Fibroblast of villous mesenchyme (primary cell): ENCODE data around the gene CRIP3. TPM values are rescaled to one million over a fixed set of nuclear protein-coding genes. Genes with fewer than 3 reads are reported as not detected.
"Not testable (repeated sequence)": the region's sequence is repeated elsewhere in the genome, so short reads cannot be mapped to it uniquely, and the experiment has no call there.

Source experiments
- DNase-seq: peaks from one replicate; pipeline ENCODE4 v3.0.0-alpha.2; 2010; ENCODE audit warnings: low read depth
- H3K4me3 ChIP-seq: 2 replicates; pipeline ENCODE4 v1.5.1; 2011; ENCODE audit warnings: low read depth, mild to moderate bottlenecking, low read length
- total RNA-seq: library from RNA; depleted of rRNA; stranded (reverse); fragments of >200 nt; gene quantifications from 2 replicates; pipeline ENCODE4 v1.2.3, GENCODE V29; 2012
- TF ChIP-seq, protein P1 (sequence below): IDR thresholded peaks from 2 replicates; pipeline ENCODE4 v1.5.1; 2012; ENCODE audit warnings: low read depth, mild to moderate bottlenecking, low read length; ENCODE audit not compliant: insufficient read depth

The CRIP3 gene
- total RNA-seq, 1 donor = not detected

DNA sequence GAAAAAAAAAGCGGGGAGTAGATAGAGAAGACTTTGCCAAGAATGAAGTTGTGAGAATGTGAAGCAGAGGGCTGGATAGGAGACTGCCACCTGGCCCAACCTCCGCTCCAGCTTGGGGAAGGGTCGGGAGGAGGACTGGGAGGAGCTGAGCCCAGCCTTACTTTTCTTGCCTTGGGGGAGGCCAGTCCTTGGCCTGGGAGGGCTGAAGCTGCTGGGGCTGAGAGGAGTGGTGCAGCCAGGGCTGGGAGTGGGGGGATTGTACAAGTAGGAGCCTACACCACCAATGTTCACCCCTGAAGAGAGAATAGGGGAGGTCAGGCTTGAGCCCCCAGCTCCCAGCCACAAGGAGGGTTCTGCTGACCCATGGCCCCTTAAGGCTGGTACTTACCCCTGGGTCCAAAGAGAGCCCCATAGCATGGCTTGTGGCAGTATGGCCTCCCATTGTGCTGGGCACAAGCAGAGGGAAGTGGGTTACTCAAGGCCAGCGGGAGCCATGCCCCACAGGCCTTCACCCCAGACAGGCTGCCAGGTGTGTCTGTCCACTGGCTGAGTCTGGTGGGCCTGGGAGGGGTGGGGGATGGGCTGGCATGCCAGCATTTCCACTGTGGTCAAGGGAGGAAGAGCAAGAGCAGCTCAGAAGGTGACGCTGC is 1.1 kb downstream of the CRIP3 start:
- TF ChIP-seq, protein P1, sequence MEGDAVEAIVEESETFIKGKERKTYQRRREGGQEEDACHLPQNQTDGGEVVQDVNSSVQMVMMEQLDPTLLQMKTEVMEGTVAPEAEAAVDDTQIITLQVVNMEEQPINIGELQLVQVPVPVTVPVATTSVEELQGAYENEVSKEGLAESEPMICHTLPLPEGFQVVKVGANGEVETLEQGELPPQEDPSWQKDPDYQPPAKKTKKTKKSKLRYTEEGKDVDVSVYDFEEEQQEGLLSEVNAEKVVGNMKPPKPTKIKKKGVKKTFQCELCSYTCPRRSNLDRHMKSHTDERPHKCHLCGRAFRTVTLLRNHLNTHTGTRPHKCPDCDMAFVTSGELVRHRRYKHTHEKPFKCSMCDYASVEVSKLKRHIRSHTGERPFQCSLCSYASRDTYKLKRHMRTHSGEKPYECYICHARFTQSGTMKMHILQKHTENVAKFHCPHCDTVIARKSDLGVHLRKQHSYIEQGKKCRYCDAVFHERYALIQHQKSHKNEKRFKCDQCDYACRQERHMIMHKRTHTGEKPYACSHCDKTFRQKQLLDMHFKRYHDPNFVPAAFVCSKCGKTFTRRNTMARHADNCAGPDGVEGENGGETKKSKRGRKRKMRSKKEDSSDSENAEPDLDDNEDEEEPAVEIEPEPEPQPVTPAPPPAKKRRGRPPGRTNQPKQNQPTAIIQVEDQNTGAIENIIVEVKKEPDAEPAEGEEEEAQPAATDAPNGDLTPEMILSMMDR = no peak
- DNase-seq = no peak
- H3K4me3 ChIP-seq = no peak overlapping the region

DNA sequence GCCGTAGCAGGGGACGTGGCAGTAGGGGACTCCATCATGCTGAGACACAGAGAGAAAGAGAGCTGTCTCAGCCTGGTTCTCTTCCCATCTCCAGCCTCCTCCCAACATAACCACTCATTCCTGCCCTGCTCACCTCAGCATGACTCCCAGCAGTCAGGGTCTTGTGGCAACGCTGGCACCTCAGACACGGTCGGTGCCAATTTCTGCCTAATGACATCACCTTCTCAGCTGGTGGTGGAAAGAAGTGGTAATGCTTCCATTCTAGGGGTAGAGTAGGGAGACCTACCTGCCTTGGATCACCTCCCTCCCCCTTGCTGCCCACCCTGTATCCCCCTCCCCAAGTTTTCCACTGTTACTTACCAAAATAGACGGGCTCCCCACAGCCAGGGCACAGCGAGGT is 2.5 kb downstream of the CRIP3 start:
- TF ChIP-seq, protein P1 = no peak
- no peak for DNase-seq
- no peak overlapping the region for H3K4me3 ChIP-seq

DNA sequence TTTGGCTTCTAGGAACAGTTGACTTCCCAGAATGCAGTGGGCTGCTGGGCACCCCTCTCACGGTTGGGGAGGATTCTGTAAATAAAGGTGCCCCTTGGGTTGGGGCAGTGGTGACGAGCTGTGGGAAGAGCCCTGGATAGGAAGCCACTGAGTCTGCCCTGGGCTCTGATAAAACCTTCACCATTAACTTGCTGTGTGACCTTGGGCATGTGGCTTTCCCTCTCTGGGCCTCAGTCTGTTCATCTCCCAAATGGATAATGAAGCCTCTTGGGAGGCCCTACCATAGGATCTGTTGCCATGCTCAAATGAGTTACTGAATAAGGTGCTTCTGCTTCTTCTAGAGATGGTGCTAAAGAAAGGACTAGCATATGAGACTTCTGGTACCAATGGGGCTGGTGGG is 3.7 kb downstream of the CRIP3 start:
- DNase-seq = no peak
- no peak overlapping the region for H3K4me3 ChIP-seq
- TF ChIP-seq, protein P1 = no peak

DNA sequence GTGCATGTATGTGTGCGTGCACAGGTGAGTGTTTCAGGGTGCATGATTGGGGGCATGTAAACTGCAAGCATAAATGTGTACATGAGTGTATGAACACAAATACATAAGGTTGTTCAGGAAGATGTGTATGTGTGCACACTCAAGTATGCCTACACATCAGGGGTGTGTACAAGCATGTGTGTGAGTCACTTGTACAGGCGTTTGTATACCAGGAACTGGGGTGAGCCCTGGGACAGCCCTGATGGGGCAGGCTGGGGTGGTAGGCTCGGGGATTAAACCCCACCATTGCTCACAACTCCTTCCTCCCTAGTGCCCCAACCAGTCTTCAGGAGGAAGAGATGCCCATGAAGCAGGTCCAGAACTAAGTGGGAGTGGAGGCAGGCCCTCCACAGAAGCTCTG is 4.3 kb downstream of the CRIP3 start:
- H3K4me3 ChIP-seq = no peak overlapping the region
- TF ChIP-seq, protein P1 = no peak
- DNase-seq = no peak

DNA sequence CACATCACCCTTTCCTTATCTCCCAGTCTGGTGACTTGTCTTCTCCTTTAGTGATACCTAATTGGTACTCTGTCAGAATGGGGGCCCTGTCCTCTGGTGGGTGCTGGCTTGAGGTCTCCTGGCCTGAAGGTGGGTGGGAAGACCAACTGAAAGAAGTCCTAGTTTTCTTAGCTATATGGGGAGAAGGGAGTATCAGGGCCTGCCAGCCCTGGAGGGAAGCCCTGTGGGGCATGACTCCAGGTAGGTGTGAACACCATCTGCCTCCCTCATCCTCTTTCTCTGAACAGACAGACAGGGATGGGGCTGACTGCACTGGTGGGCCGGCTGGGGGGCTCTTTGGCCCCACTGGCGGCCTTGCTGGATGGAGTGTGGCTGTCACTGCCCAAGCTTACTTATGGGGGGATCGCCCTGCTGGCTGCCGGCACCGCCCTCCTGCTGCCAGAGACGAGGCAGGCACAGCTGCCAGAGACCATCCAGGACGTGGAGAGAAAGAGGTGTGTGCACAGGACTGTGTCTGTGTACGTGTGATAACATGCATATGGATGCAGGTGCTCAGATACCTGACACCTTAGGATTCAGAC is 4.8 kb downstream of the CRIP3 start:
- H3K4me3 ChIP-seq = no peak overlapping the region
- TF ChIP-seq, protein P1 = no peak
- no peak for DNase-seq

DNA sequence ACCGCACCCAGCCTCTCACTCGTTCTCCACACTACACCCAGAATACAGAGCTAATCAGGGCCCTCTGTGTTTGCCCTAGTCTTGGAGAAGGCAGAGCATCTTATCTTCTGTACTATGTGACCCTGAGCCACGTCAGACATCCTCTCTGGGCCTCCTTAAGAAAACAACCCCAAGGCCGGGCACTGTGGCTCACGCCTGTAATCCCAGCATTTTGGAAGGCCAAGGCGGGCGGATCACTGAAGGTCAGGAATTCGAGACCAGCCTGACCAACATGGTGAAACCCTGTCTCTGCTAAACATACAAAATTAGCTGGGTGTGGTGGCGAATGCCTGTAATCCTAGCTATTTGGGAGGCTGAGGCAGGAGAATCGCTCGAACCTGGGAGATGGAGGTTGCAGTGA is 5.6 kb downstream of the CRIP3 start:
- H3K4me3 ChIP-seq, DNase-seq: not testable (repeated sequence)

DNA sequence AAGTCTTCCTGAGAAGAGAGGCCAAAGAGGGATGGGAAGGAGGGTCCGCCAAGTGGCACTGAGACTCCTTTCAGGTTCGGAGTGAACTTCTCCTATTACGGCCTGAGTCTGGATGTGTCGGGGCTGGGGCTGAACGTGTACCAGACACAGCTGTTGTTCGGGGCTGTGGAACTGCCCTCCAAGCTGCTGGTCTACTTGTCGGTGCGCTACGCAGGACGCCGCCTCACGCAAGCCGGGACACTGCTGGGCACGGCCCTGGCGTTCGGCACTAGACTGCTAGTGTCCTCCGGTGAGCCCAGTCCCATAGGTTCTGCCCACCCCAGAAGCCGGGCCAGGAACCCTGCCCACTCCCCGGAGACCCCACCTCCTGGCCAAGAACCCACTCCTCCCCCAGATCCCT is 6.5 kb downstream of the CRIP3 start:
- TF ChIP-seq, protein P1 = no peak
- H3K4me3 ChIP-seq = no peak overlapping the region
- DNase-seq = no peak
